PC-9 (cell line): ENCODE results near the gene S100A11.

Experiments
- EZH2 ChIP-seq: fragments of 200-600 bp; sonication (generic); IDR thresholded peaks from 2 replicates; pipeline ENCODE4 v1.8.0; 2017; ENCODE audit warnings: antibody characterized with exemption, low read depth
- TF ChIP-seq, protein P1 (sequence below): fragments of 200-600 bp; sonication (generic); conservative IDR thresholded peaks from 2 replicates; pipeline ENCODE4 v1.6.1; 2017; ENCODE audit warnings: mixed run types, antibody characterized with exemption, mild to moderate bottlenecking, moderate library complexity

DNA sequence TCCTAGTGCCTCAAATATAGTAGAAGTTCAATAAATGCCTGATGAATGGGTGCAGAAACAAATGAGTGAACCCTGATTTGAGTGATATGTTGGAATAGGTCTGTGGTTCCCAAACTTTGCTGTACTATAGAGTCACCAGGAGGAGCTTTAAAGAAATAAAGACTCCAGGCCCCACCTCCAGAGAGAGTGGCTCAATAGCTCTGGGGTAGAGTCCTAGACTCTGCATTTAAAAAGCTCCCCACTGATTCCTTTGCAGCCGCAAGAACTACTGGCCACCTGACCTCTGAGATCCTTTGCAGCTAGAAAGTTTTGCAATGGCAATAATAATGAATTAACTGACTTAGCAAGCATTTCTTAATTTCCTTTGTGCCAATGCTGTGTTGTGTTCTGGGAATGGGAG, 31.1 kb upstream of the S100A11 start:
- TF ChIP-seq, protein P1, sequence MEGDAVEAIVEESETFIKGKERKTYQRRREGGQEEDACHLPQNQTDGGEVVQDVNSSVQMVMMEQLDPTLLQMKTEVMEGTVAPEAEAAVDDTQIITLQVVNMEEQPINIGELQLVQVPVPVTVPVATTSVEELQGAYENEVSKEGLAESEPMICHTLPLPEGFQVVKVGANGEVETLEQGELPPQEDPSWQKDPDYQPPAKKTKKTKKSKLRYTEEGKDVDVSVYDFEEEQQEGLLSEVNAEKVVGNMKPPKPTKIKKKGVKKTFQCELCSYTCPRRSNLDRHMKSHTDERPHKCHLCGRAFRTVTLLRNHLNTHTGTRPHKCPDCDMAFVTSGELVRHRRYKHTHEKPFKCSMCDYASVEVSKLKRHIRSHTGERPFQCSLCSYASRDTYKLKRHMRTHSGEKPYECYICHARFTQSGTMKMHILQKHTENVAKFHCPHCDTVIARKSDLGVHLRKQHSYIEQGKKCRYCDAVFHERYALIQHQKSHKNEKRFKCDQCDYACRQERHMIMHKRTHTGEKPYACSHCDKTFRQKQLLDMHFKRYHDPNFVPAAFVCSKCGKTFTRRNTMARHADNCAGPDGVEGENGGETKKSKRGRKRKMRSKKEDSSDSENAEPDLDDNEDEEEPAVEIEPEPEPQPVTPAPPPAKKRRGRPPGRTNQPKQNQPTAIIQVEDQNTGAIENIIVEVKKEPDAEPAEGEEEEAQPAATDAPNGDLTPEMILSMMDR, result no peak
- TF ChIP-seq EZH2, result no peak
